Fibroblast of pulmonary artery (primary cell): Measurements from ENCODE around the gene PLD5.
"Not testable (repeated sequence)": the region's sequence is repeated elsewhere in the genome, so short reads cannot be mapped to it uniquely, and the experiment has no call there.

Experiments used
- DNase-seq: peaks from one replicate; pipeline ENCODE4 v3.0.0-alpha.2; 2010; ENCODE audit warnings: low read depth
- H3K4me3 ChIP-seq: replicated peaks from 2 replicates; pipeline ENCODE4 v1.5.1; 2011; ENCODE audit warnings: low read depth, mild to moderate bottlenecking, control low read depth, low read length, moderate library complexity
- TF ChIP-seq, protein P1 (sequence below): IDR thresholded peaks from 2 replicates; pipeline ENCODE4 v1.5.1; 2011; ENCODE audit warnings: mild to moderate bottlenecking, control low read depth, low read length, inconsistent platforms; ENCODE audit errors: missing control alignments

PLD5 gene

DNA sequence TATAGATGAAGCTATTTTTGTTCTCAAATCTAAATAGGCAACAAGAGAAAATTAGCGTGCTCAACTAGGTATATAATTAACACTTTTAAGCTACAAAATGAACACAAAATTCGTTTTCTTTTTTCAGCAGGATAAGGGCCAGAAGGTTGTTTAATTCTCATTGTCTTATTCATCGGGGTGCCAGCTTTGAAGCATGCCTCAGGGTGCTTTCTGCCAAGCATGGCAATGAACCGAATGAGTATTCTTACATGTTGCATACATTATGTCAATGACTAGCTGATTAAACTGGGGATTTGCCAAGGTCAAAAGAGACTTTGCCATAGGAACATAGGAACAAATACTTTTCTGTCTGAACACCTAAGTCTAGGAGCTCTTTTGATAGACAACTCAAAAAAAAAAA is 423.6 kb downstream of the PLD5 start:
- no peak overlapping the region for H3K4me3 ChIP-seq
- DNase-seq, result no peak
- TF ChIP-seq, protein P1, sequence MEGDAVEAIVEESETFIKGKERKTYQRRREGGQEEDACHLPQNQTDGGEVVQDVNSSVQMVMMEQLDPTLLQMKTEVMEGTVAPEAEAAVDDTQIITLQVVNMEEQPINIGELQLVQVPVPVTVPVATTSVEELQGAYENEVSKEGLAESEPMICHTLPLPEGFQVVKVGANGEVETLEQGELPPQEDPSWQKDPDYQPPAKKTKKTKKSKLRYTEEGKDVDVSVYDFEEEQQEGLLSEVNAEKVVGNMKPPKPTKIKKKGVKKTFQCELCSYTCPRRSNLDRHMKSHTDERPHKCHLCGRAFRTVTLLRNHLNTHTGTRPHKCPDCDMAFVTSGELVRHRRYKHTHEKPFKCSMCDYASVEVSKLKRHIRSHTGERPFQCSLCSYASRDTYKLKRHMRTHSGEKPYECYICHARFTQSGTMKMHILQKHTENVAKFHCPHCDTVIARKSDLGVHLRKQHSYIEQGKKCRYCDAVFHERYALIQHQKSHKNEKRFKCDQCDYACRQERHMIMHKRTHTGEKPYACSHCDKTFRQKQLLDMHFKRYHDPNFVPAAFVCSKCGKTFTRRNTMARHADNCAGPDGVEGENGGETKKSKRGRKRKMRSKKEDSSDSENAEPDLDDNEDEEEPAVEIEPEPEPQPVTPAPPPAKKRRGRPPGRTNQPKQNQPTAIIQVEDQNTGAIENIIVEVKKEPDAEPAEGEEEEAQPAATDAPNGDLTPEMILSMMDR, result no peak

- DNase-seq, H3K4me3 ChIP-seq: not testable (repeated sequence)
Measured at GRCh38 chr1:242097283-242097682, 427.2 kb downstream of the PLD5 start.

DNA sequence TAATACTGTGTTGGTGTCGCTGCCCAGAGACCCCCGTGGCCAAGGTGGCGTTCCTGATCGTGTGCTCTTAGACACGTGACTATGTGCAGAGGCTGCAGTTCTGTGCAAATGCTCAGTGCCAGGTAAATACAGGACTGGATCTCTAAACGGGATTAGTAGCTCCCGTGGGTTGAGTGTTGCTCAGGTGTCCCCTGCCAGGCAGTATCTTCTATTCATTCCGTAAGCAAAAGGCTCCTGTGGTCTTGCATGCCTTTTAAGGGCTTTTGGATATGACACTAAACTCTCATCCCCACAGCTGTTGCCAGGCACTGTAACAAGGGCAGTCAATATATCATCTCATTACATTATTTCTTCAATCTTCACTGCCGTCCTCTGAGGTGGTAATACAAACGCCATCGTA is 431.4 kb downstream of the PLD5 start:
- no peak for DNase-seq
- H3K4me3 ChIP-seq, result no peak overlapping the region
- TF ChIP-seq, protein P1, result no peak

DNA sequence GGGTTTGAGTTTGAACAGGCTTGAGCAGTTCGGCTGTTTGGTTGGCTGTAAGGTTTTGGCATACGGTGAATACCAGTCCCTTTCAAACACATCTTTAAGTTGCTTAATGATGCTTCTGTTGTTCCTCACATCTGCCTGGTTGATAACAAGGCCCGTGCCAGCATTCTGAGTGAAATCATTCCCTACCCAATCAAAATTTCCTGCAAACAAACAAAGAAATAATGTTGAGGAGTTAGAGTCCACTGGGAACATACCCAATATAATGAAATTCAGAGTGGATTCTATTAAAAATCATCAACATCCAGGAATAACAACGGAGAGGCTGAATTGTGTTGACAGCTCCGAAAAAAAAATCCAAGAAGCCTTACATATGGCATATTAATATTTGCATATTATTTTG is 434.6 kb downstream of the PLD5 start:
- TF ChIP-seq, protein P1, result no peak
- no peak for DNase-seq
- no peak overlapping the region for H3K4me3 ChIP-seq

- no peak overlapping the region for H3K4me3 ChIP-seq
- DNase-seq, result no peak
- TF ChIP-seq, protein P1, result no peak
Measured at GRCh38 chr1:242088875-242089274, 435.6 kb downstream of the PLD5 start.

GRCh38 chr1:242086706-242087105 is 437.8 kb downstream of the PLD5 start:
- DNase-seq, result no peak
- no peak overlapping the region for H3K4me3 ChIP-seq
- TF ChIP-seq, protein P1, result no peak

DNA sequence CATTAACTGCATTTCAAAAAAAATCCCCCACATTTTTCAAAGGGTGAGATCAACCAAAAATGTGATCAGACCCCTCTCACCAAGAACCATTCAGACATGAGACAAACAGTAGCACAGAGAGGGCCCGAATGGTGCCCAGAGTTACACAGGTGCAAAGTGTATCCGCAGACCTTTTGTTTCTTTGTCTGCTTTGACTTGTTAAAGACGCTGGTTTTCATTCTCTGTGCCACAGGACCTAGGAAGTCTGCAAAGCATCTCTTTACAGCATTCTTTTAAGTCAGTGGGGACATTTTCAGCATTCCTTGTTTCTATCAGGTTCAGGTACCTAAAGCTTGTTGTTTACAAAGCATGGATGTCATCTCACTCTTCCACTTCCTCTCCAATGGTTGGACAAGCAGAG is 438.4 kb downstream of the PLD5 start:
- H3K4me3 ChIP-seq, result no peak overlapping the region
- DNase-seq, result no peak
- TF ChIP-seq, protein P1, result no peak

- H3K4me3 ChIP-seq, result no peak overlapping the region
- DNase-seq, result no peak
- TF ChIP-seq, protein P1, result no peak
Measured at GRCh38 chr1:242083742-242084141, 440.8 kb downstream of the PLD5 start.
